ENCODE data around the gene MAP3K5. TPM values are rescaled to one million over a fixed set of nuclear protein-coding genes. Genes with fewer than 3 reads are reported as not detected.

MAP3K5 gene
- total and polyA plus RNA-seq, 2 of the 8 experiments (the other 6 are each of a cell fraction or from before 2014, with no cell fraction given), result 0.63 to 2.6 TPM

DNA sequence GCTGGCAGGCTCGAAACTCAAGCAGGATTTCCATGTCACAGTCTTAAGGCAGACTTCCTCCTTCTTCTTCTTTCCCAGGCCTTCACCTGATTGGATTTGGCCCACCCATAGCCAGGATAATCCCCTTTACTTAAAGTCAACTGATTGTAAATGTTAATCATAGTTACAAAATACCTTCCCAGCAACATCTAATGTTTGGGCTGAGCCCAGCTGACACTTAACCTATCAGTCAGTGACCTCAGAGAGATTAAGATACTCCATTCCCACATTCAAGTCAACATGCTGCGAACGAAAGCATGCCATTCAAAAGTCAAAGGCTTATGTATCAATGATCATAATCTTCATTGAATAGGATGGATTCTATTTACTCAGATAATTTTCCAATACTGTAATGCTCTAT lies 258.0 kb downstream of the MAP3K5 start:
- CTCF ChIA-PET (ENCODE audit: partially characterized antibody), result interaction anchor here (1.1 kb wide), 1 partner anchor 13 kb away, joined by 5 read pairs; no protein-coding TSS in a partner anchor
- no peak for DNase-seq (ENCODE audit: low read depth in 1 of 2, low spot score in 2 of 2)
- no peak for TF ChIP-seq EGR1 (IDR thresholded peaks at IDR 0.05; ENCODE audit: borderline replicate concordance, low read depth, low read length)
- no peak for TF ChIP-seq CTBP2 (IDR thresholded peaks at IDR 0.05; ENCODE audit: borderline replicate concordance, insufficient read depth, insufficient read length, low read length)
- no peak for TF ChIP-seq TCF12 (IDR thresholded peaks at IDR 0.05; ENCODE audit: low read depth, low read length)
- no peak for TF ChIP-seq CHD1 (IDR thresholded peaks at IDR 0.05; ENCODE audit: low read depth, low read length)
- no peak for TF ChIP-seq RFX5 (IDR thresholded peaks at IDR 0.05; ENCODE audit: borderline replicate concordance, low read depth, low read length)
- no peak for TF ChIP-seq SP4 (IDR thresholded peaks at IDR 0.05; ENCODE audit: low read length)
- TF ChIP-seq RXRA (IDR thresholded peaks at IDR 0.05; ENCODE audit: insufficient read depth, low read depth, low read length), result no peak
- TF ChIP-seq SP1 (IDR thresholded peaks at IDR 0.05; ENCODE audit: low read depth, low read length), result no peak
- no peak for TF ChIP-seq EZH2 (IDR thresholded peaks at IDR 0.05; ENCODE audit: low read depth, low read length, severe bottlenecking)
- no peak for TF ChIP-seq SRF (IDR thresholded peaks at IDR 0.05; ENCODE audit: low read depth, low read length)
- TF ChIP-seq RAD21 (IDR thresholded peaks at IDR 0.05 in 1 of 2, conservative IDR thresholded peaks at IDR 0.05 in 1 of 2; ENCODE audit: low read depth in 2 of 2, low read length in 2 of 2), result no peak
- TF ChIP-seq ZNF274 (IDR thresholded peaks at IDR 0.05; ENCODE audit: borderline replicate concordance, extremely low read depth, low read length), result no peak
- TF ChIP-seq TBP (IDR thresholded peaks at IDR 0.05; ENCODE audit: low read depth, low read length), result no peak
- no peak for TF ChIP-seq NRF1 (IDR thresholded peaks at IDR 0.05; ENCODE audit: low read depth, low read length)
- TF ChIP-seq KDM4A (IDR thresholded peaks at IDR 0.05; ENCODE audit: low read depth, low read length, severe bottlenecking), result no peak

More for the DNA sequence above, 258.0 kb downstream of the MAP3K5 start:
- Histone ChIP-seq H3K4me2 (ENCODE audit: insufficient read depth in 1 of 2, low read depth in 2 of 2, low read length in 2 of 2) (no peak overlapping the region), H3K4me1 (replicated peaks in 1 of 4; ENCODE audit: control insufficient read depth in 3 of 4, insufficient read depth in 4 of 4, low read length in 3 of 4) (peaks cover 0 to 16% (median under 1%) of the 10 kb centered on the region in 4 experiments; a peak in 4 of 7 replicates), H3K23ac (ENCODE audit: insufficient read length) (no peak overlapping the region), H3K9ac (replicated peaks in 1 of 4; ENCODE audit: extremely low read depth in 1 of 4, low read depth in 3 of 4, low read length in 3 of 4) (no peak overlapping the region), H3K23me2 (ENCODE audit: low read depth, low read length) (no peaks in the 10 kb centered on the region), H3K36me3 (ENCODE audit: control insufficient read depth in 2 of 4, insufficient read depth in 4 of 4, low read length in 3 of 4) (no peaks in the 10 kb centered on the region; a peak in 1 of 8 replicates), H3K27ac (ENCODE audit: low read depth, low read length) (no peak overlapping the region), H3K18ac (ENCODE audit: extremely low read depth, low read length) (no peak overlapping the region), H3K27me3 (replicated peaks in 1 of 4; ENCODE audit: control insufficient read depth in 3 of 4, extremely low read depth in 1 of 4, insufficient read depth in 3 of 4, low read length in 3 of 4) (no peaks in the 10 kb centered on the region), H2AFZ (ENCODE audit: low read length) (no peak overlapping the region), H2BK120ac (replicated peaks; ENCODE audit: low read depth, low read length) (no peak overlapping the region), H4K5ac (ENCODE audit: insufficient read length, low read depth, low read length) (no peak overlapping the region), H2BK15ac (ENCODE audit: low read length) (no peak overlapping the region), H2BK5ac (ENCODE audit: low read depth, low read length) (no peak overlapping the region), H4K8ac (ENCODE audit: extremely low read depth, insufficient read depth, low read length) (no peak overlapping the region), H3K14ac (ENCODE audit: insufficient read length) (no peak overlapping the region), H3K79me1 (ENCODE audit: low read depth, low read length) (peaks cover 3% of the 10 kb centered on the region; the same call in 1 of the 2 replicates), H2BK20ac (ENCODE audit: low read length) (no peak overlapping the region), H3K4ac (replicated peaks; ENCODE audit: insufficient read length, low read depth, low read length) (no peak overlapping the region), H3K9me3 (ENCODE audit: insufficient read depth in 2 of 2, low read depth in 1 of 2, low read length in 1 of 2) (no peaks in the 10 kb centered on the region), H4K91ac (replicated peaks; ENCODE audit: insufficient read length, low read length) (no peak overlapping the region), H2BK12ac (ENCODE audit: low read depth, low read length) (no peak overlapping the region), H3K79me2 (ENCODE audit: control insufficient read depth in 1 of 2, insufficient read depth in 2 of 2, low read length in 2 of 2) (peaks cover 0 to 93% of the 10 kb centered on the region in 2 experiments; a peak in 3 of 4 replicates), H3K56ac (replicated peaks; ENCODE audit: insufficient read length, low read depth, low read length) (no peak overlapping the region), H3K4me3 (ENCODE audit: extremely low read depth in 1 of 4, insufficient read depth in 2 of 4, low read depth in 3 of 4, low read length in 4 of 4) (no peak overlapping the region), H4K20me1 (replicated peaks in 1 of 2; ENCODE audit: control insufficient read depth in 1 of 2, insufficient read depth in 2 of 2, low read length in 2 of 2) (peaks cover 0 to 7% of the 10 kb centered on the region in 2 experiments), H2AK5ac (ENCODE audit: low read depth, low read length) (no peak overlapping the region)
- no peak for FAIRE-seq
- POLR2A ChIA-PET (ENCODE audit: partially characterized antibody), result interaction anchor here (1.5 kb wide), 1 partner anchor 13 kb away, joined by 5 read pairs; no protein-coding TSS in a partner anchor
- 94% methylated on average over 3 of the region's 3 CpGs; no CpG with 5 or more reads in 1 of the 2 experiments for WGBS, 2 experiments (ENCODE audit: extremely low coverage in 1 of 2, insufficient coverage in 1 of 2, insufficient read length in 1 of 2, insufficient replicate concordance in 2 of 2, low coverage in 1 of 2, low lambda C conversion rate in 2 of 2, missing lambda C conversion rate in 1 of 2)

Measured in H1 (cell line).